A673 (cell line): ENCODE measurements around the gene ZFP90. TPM values are rescaled to one million over a fixed set of nuclear protein-coding genes. Genes with fewer than 3 reads are reported as not detected.

Experiments used
- BruUV-seq: library from RNA; stranded (reverse); fragments of 400-500 nt; replicated peaks from 2 replicates; lab custom pipeline; 2021; lab: Mats Ljungman, UMichigan
- CTCF ChIA-PET: fragments of 300-600 bp; sonication (Branson Sonifier 250); formaldehyde crosslinking; loops from one replicate; lab custom pipeline; 2022; ENCODE audit warnings: antibody characterized with exemption; lab: Charles Lee
- POLR2A ChIA-PET: fragments of 300-600 bp; sonication (Branson Sonifier 250); formaldehyde crosslinking; loops from one replicate; lab custom pipeline; 2022; ENCODE audit warnings: antibody characterized with exemption; ENCODE audit not compliant: low non-redundant PET; lab: Charles Lee
- DNase-seq: peaks from one replicate; pipeline ENCODE4 v3.0.0-alpha.2; 2015; ENCODE audit warnings: low spot score
- H3K27ac ChIP-seq: fragments of 200-600 bp; sonication (generic); 2 replicates; pipeline ENCODE4 v1.5.1; 2016; ENCODE audit warnings: mixed run types, low read depth, mild to moderate bottlenecking, mixed read lengths, antibody characterized with exemption, low read length; ENCODE audit not compliant: poor library complexity, severe bottlenecking
- H3K27me3 ChIP-seq: fragments of 200-600 bp; sonication (generic); replicated peaks from 2 replicates; pipeline ENCODE4 v1.6.1; 2017; ENCODE audit warnings: mixed run types, low read depth, mild to moderate bottlenecking, mixed read lengths, antibody characterized with exemption, low read length; ENCODE audit not compliant: insufficient read depth, poor library complexity
- H3K36me3 ChIP-seq: fragments of 200-600 bp; sonication (generic); 2 replicates; pipeline ENCODE4 v1.6.1; 2016; ENCODE audit warnings: mixed run types, mild to moderate bottlenecking, mixed read lengths, antibody characterized with exemption, low read length; ENCODE audit not compliant: insufficient read depth, poor library complexity, severe bottlenecking
- H3K4me1 ChIP-seq: fragments of 200-600 bp; sonication (generic); 2 replicates; pipeline ENCODE4 v1.6.1; 2017; ENCODE audit warnings: mixed run types, mild to moderate bottlenecking, mixed read lengths, antibody characterized with exemption, low read length; ENCODE audit not compliant: insufficient read depth, poor library complexity, severe bottlenecking
- H3K4me3 ChIP-seq: fragments of 200-600 bp; sonication (generic); 2 replicates; pipeline ENCODE4 v1.5.1; 2016; ENCODE audit warnings: low read depth, mixed run types, mild to moderate bottlenecking, mixed read lengths, low read length; ENCODE audit not compliant: poor library complexity, severe bottlenecking
- H3K9me3 ChIP-seq: fragments of 200-600 bp; sonication (generic); 2 replicates; pipeline ENCODE4 v1.6.1; 2016; ENCODE audit warnings: mixed run types, low read depth, mild to moderate bottlenecking, mixed read lengths, antibody characterized with exemption, low read length; ENCODE audit not compliant: poor library complexity, severe bottlenecking
- CTCF ChIP-seq: fragments of 300-800, 200-600 bp; sonication (generic); conservative IDR thresholded peaks from 2 replicates; pipeline ENCODE4 v1.5.1; 2017; ENCODE audit warnings: low read depth, mild to moderate bottlenecking, antibody characterized with exemption, low read length, moderate library complexity, mixed read lengths
- EZH2 ChIP-seq: fragments of 200-600 bp; sonication (generic); IDR thresholded peaks from 2 replicates; pipeline ENCODE4 v1.6.1; 2017; ENCODE audit warnings: borderline replicate concordance, low read depth, mild to moderate bottlenecking, mixed read lengths, antibody characterized with exemption, low read length; ENCODE audit not compliant: poor library complexity, severe bottlenecking
- intact Hi-C: fragments of 100-400 bp; cut with micrococcal nuclease; formaldehyde crosslinking; loops from one replicate; pipeline ENCODE4 v1.10.0; 2022; ENCODE audit not compliant: unreplicated experiment
- total RNA-seq: library from RNA; stranded (reverse); gene quantifications from 2 replicates; pipeline ENCODE4 v1.2.3, GENCODE V29; 2021

The ZFP90 gene
- total RNA-seq, 1 experiment from 2014 or later = 17.5 TPM

GRCh38 chr16:68508013-68508412, 31.1 kb upstream of the ZFP90 start:
- intact Hi-C loops = loop anchor here (5.0 kb wide), 1 partner anchor 61 kb away; the partner anchor contains the start of gene SMPD3
- Histone ChIP-seq H3K27ac (no peak overlapping the region), H3K9me3 (no peaks in the 10 kb centered on the region), H3K36me3 (no peaks in the 10 kb centered on the region), H3K4me1 (no peaks in the 10 kb centered on the region), H3K27me3 (peaks cover 52% of the 10 kb centered on the region), H3K4me3 (no peak overlapping the region)
- BruUV-seq = no TSS peak
- no peak for TF ChIP-seq EZH2
- no peak for TF ChIP-seq CTCF
- POLR2A ChIA-PET = no interaction called here
- no peak for DNase-seq
- CTCF ChIA-PET = no interaction called here

GRCh38 chr16:68508641-68509240, 30.4 kb upstream of the ZFP90 start:
- Histone ChIP-seq H3K27ac (no peak overlapping the region), H3K9me3 (no peaks in the 10 kb centered on the region), H3K4me3 (no peak overlapping the region), H3K36me3 (no peaks in the 10 kb centered on the region), H3K27me3 (peaks cover 47% of the 10 kb centered on the region), H3K4me1 (no peaks in the 10 kb centered on the region)
- intact Hi-C loops = loop anchor here (5.0 kb wide), 1 partner anchor 61 kb away; the partner anchor contains the start of gene SMPD3
- CTCF ChIA-PET = no interaction called here
- BruUV-seq = no TSS peak
- POLR2A ChIA-PET = no interaction called here
- no peak for DNase-seq
- TF ChIP-seq EZH2 = no peak
- no peak for TF ChIP-seq CTCF

- no TSS peak for BruUV-seq
- H3K36me3 ChIP-seq = no peaks in the 10 kb centered on the region
- TF ChIP-seq EZH2 = no peak
- no peak for TF ChIP-seq CTCF
- DNase-seq = no peak
- no peaks in the 10 kb centered on the region for H3K4me1 ChIP-seq
- CTCF ChIA-PET = no interaction called here
- POLR2A ChIA-PET = no interaction called here
- peaks cover 44% of the 10 kb centered on the region for H3K27me3 ChIP-seq
- intact Hi-C loops = loop anchor here (5.0 kb wide), 1 partner anchor 62 kb away; the partner anchor contains the start of gene SMPD3
- no peak overlapping the region for H3K4me3 ChIP-seq
- no peaks in the 10 kb centered on the region for H3K9me3 ChIP-seq
- no peak overlapping the region for H3K27ac ChIP-seq
Observed at GRCh38 chr16:68509381-68509780, 29.7 kb upstream of the ZFP90 start.
